Mesenchymal stem cell (in vitro differentiated cells and primary cell): ENCODE measurements around the gene VDAC2.
"Not testable (repeated sequence)": the region's sequence is repeated elsewhere in the genome, so short reads cannot be mapped to it uniquely, and the experiment has no call there.

ENCODE experiments used
- DNase-seq: peaks from one replicate; pipeline ENCODE4 v3.0.0-alpha.2; 2013
- H2AFZ ChIP-seq: one replicate; pipeline ENCODE4 v1.6.1; 2013; ENCODE audit warnings: low read depth, mild to moderate bottlenecking, control low read depth, inconsistent platforms, low read length, moderate library complexity
- H2AK5ac ChIP-seq: 2 replicates; pipeline ENCODE4 v1.6.1; 2013; ENCODE audit warnings: low read length, moderate library complexity, mild to moderate bottlenecking, inconsistent platforms; ENCODE audit not compliant: severe bottlenecking
- H2BK120ac ChIP-seq: one replicate; pipeline ENCODE4 v1.6.1; 2013; ENCODE audit warnings: low read depth, mild to moderate bottlenecking, inconsistent platforms, low read length, moderate library complexity
- H2BK12ac ChIP-seq, 2 experiments: one replicate each; pipeline ENCODE4 v1.6.1; 2013; ENCODE audit warnings: inconsistent platforms in 2 of 2, low read length in 2 of 2, mild to moderate bottlenecking in 2 of 2, moderate library complexity in 2 of 2, control low read depth in 1 of 2
- H2BK15ac ChIP-seq: one replicate; pipeline ENCODE4 v1.6.1; 2013; ENCODE audit warnings: mild to moderate bottlenecking, low read depth, inconsistent platforms; ENCODE audit not compliant: poor library complexity, severe bottlenecking
- H2BK5ac ChIP-seq: 2 replicates; pipeline ENCODE4 v1.6.1; 2013; ENCODE audit warnings: low read depth, mild to moderate bottlenecking, low read length, control low read depth, inconsistent platforms; ENCODE audit not compliant: poor library complexity, severe bottlenecking
- H3K14ac ChIP-seq, 2 experiments: one replicate each; pipeline ENCODE4 v1.6.1; 2013; ENCODE audit warnings: inconsistent platforms in 2 of 2, low read length in 2 of 2, control low read depth in 1 of 2, mild to moderate bottlenecking in 1 of 2, moderate library complexity in 1 of 2
- H3K18ac ChIP-seq, 2 experiments: one replicate each; pipeline ENCODE4 v1.6.1; 2013; ENCODE audit warnings: inconsistent platforms in 2 of 2, low read length in 2 of 2, control low read depth in 1 of 2, low read depth in 1 of 2, mild to moderate bottlenecking in 1 of 2
- H3K23ac ChIP-seq, 2 experiments: one replicate each; pipeline ENCODE4 v1.6.1; 2013; ENCODE audit warnings: inconsistent platforms in 2 of 2, low read length in 2 of 2, mild to moderate bottlenecking in 2 of 2, moderate library complexity in 2 of 2, control low read depth in 1 of 2
- H3K27ac ChIP-seq: 2 replicates; pipeline ENCODE4 v1.5.1; 2013; ENCODE audit warnings: mild to moderate bottlenecking, moderate library complexity, low read length, control low read depth, inconsistent platforms; ENCODE audit not compliant: poor library complexity, severe bottlenecking
- H3K27me3 ChIP-seq, 2 experiments: 2 replicates each; pipeline versions ENCODE4 v1.6.1 to v1.7.0; 2013; ENCODE audit warnings: low read length in 2 of 2, mild to moderate bottlenecking in 2 of 2, moderate library complexity in 2 of 2, control low read depth in 1 of 2, inconsistent platforms in 1 of 2; ENCODE audit not compliant: control insufficient read depth in 1 of 2, insufficient read depth in 1 of 2
- H3K36me3 ChIP-seq, 2 experiments: 2 replicates each; pipeline versions ENCODE4 v1.6.1 to v1.7.0; 2013; ENCODE audit warnings: low read length in 2 of 2, control low read depth in 1 of 2, inconsistent platforms in 1 of 2, low read depth in 1 of 2, mild to moderate bottlenecking in 1 of 2; ENCODE audit not compliant: insufficient read depth in 2 of 2, control insufficient read depth in 1 of 2
- H3K4ac ChIP-seq, 2 experiments: one replicate each; pipeline ENCODE4 v1.6.1; 2013; ENCODE audit warnings: inconsistent platforms in 2 of 2, low read length in 2 of 2, mild to moderate bottlenecking in 2 of 2, moderate library complexity in 2 of 2, control low read depth in 1 of 2, low read depth in 1 of 2
- H3K4me1 ChIP-seq: 2 replicates; pipeline ENCODE4 v1.6.1; 2013; ENCODE audit warnings: low read depth, low read length, control low read depth; ENCODE audit not compliant: control insufficient read depth, insufficient read depth
- H3K4me2 ChIP-seq: 2 replicates; pipeline ENCODE4 v1.6.1; 2013; ENCODE audit warnings: low read length, mild to moderate bottlenecking, inconsistent platforms; ENCODE audit not compliant: poor library complexity, severe bottlenecking
- H3K4me3 ChIP-seq, 2 experiments: 2 replicates each; pipeline versions ENCODE4 v1.5.1 to v1.7.0; 2013; ENCODE audit warnings: low read length in 2 of 2, mild to moderate bottlenecking in 2 of 2, control low read depth in 1 of 2, low read depth in 1 of 2; ENCODE audit not compliant: insufficient read depth in 1 of 2
- H3K79me1 ChIP-seq: replicated peaks from 2 replicates; pipeline ENCODE4 v1.6.1; 2013; ENCODE audit warnings: mild to moderate bottlenecking, control low read depth, low read length, inconsistent platforms; ENCODE audit not compliant: poor library complexity, severe bottlenecking
- H3K9ac ChIP-seq: 2 replicates; pipeline ENCODE4 v1.7.0; 2013; ENCODE audit warnings: mild to moderate bottlenecking, low read length, moderate library complexity
- H3K9me3 ChIP-seq: 2 replicates; pipeline ENCODE4 v1.7.0; 2013; ENCODE audit warnings: mild to moderate bottlenecking, low read length; ENCODE audit not compliant: control insufficient read depth
- H4K8ac ChIP-seq: one replicate; pipeline ENCODE4 v1.6.1; 2013; ENCODE audit warnings: inconsistent platforms, mild to moderate bottlenecking, low read length, moderate library complexity
- H4K91ac ChIP-seq: one replicate; pipeline ENCODE4 v1.6.1; 2013; ENCODE audit warnings: mild to moderate bottlenecking, low read length, inconsistent platforms
- WGBS: methylation state at CpG from one replicate; pipeline ENCODE4 v1.1.7; 2013; ENCODE audit warnings: mixed read lengths; 5-methylcytosine and 5-hydroxymethylcytosine counted together

VDAC2 gene

GRCh38 chr10:75194625-75195024, 16.0 kb upstream of the VDAC2 start:
- WGBS: 75% methylated on average over 3 of the region's 4 CpGs
- H3K4me3 ChIP-seq: not testable (repeated sequence)

DNA sequence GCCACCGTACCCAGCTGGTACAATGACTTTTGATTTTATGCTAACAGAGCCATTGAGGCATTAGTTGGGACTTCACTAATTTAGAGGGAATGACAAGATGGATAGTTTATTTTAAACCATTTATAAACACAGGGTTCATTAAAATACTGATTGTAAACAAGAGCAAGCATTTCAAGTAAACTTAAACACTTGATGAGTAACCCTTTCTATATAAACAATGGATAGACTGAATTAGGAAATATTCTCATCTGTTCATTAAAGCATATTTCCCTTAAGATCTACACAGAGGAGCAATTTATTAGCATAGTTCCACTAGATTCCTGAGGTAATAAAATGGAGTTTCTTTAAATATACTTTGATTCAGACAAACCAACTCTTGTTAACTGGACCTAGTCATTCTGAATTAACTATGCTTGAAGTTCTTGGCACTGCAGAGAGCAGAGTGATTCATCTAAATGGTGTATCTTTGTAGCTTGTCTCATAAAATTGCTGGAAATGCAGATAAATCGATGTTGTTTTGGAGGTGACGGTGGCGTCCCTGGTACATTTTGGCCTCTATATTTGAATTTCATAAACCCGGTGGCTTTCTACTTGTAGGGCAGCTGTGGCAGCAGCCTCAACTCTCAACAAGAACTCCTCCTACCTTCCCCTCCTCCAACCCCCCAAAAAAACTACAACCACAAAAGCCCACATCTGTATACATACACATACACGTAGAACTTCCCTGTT, 15.4 kb upstream of the VDAC2 start:
- H4K8ac ChIP-seq: no peak overlapping the region
- peaks cover 3% of the 10 kb centered on the region for H3K4me1 ChIP-seq
- no peaks in the 10 kb centered on the region for H3K27me3 ChIP-seq
- 34% methylated on average over 5 of the region's 6 CpGs for WGBS
- no peaks in the 10 kb centered on the region for H3K36me3 ChIP-seq
- peak overlapping the region in 1 of 2 experiments; percentile 1 for H2BK12ac ChIP-seq
- no peak overlapping the region for H3K14ac ChIP-seq
- H3K9me3 ChIP-seq: no peaks in the 10 kb centered on the region
- H3K4ac ChIP-seq: no peak overlapping the region
- H2BK5ac ChIP-seq: no peak overlapping the region
- no peak overlapping the region for H3K4me3 ChIP-seq
- no peak overlapping the region for H2AFZ ChIP-seq
- peak overlapping the region in 1 of 2 experiments; percentile 21 for H3K18ac ChIP-seq
- H4K91ac ChIP-seq: no peak overlapping the region
- peaks cover 4% of the 10 kb centered on the region for H3K79me1 ChIP-seq
- no peak overlapping the region for H3K27ac ChIP-seq
- no peak overlapping the region for H3K4me2 ChIP-seq
- no peak overlapping the region for H2BK15ac ChIP-seq
- no peak overlapping the region for H3K23ac ChIP-seq
- H2BK120ac ChIP-seq: peak overlapping the region; percentile 29
- peak; percentile 90 for DNase-seq
- H3K9ac ChIP-seq: peak overlapping the region; percentile 49
- H2AK5ac ChIP-seq: no peak overlapping the region

More at GRCh38 chr10:75194625-75195024, 16.0 kb upstream of the VDAC2 start:
- peak overlapping the region in 1 of 2 experiments; percentile 67 for H3K18ac ChIP-seq
- H2BK5ac ChIP-seq, DNase-seq, H3K27ac ChIP-seq, H3K4me2 ChIP-seq, H3K27me3 ChIP-seq, H2AFZ ChIP-seq, H3K9me3 ChIP-seq, H4K91ac ChIP-seq, H3K79me1 ChIP-seq, H4K8ac ChIP-seq, H2BK120ac ChIP-seq, H3K4me1 ChIP-seq, H2BK15ac ChIP-seq, H2AK5ac ChIP-seq, H3K36me3 ChIP-seq, H2BK12ac ChIP-seq, H3K23ac ChIP-seq, H3K14ac ChIP-seq: not testable (repeated sequence)
- peak overlapping the region; percentile 49 for H3K9ac ChIP-seq
- peak overlapping the region in 1 of 2 experiments; percentile 55 for H3K4ac ChIP-seq

DNA sequence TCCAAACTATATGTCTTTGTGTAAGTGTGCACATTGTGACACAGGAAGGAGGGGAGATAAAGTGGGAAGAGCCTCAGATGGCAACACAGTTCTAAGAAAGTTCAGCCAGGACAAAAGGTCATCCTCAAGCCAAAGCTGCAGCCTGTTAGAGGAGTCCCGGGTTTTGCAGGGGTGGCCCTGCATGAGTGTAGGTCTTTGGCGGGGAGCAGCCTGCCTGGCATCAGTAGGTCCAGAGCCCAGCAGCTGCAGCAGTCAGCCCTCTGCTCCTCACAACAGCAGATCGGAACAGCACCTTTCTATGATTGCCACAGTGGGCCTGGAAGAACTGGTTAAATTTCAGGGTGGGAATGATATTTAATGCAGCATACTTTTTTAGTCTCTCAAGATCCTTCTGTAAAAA, 13.5 kb upstream of the VDAC2 start:
- no peak for DNase-seq

DNA sequence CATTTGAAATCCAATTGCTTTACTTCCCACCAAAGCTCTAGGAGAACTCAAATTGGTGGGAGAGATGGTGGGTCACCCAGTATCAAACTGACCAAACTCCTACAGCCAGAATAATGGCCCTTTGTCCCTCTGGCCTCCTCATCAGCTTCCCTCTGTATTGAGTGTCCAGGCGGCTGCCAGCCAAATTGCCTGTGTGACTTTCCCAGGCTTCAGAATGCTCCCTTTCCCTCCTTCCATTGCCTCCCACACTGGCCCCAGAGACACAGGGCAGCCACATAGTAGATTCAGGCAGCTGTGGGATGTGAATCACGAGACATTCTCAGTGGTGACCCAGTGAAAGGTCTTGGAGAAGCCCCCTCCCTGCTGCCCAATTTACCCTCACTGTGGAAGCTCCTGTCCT, 12.7 kb upstream of the VDAC2 start:
- H3K36me3 ChIP-seq: no peaks in the 10 kb centered on the region
- H4K8ac ChIP-seq: no peak overlapping the region
- no peak overlapping the region for H3K23ac ChIP-seq
- H3K9me3 ChIP-seq: no peaks in the 10 kb centered on the region
- H3K4me3 ChIP-seq: no peak overlapping the region
- H3K4me2 ChIP-seq: no peak overlapping the region
- H3K4ac ChIP-seq: no peak overlapping the region
- H3K27ac ChIP-seq: no peak overlapping the region
- H3K14ac ChIP-seq: no peak overlapping the region
- peaks cover 2% of the 10 kb centered on the region for H3K4me1 ChIP-seq
- H2AK5ac ChIP-seq: no peak overlapping the region
- H2BK12ac ChIP-seq: no peak overlapping the region
- H2BK5ac ChIP-seq: no peak overlapping the region
- DNase-seq: no peak
- no peak overlapping the region for H2AFZ ChIP-seq
- peaks cover 3% of the 10 kb centered on the region for H3K79me1 ChIP-seq
- H2BK120ac ChIP-seq: no peak overlapping the region
- no peak overlapping the region for H3K9ac ChIP-seq
- 92% methylated on average over 2 of the region's 2 CpGs for WGBS
- H3K18ac ChIP-seq: peak overlapping the region in 1 of 2 experiments; percentile 4
- H4K91ac ChIP-seq: peak overlapping the region; percentile 49
- no peaks in the 10 kb centered on the region for H3K27me3 ChIP-seq
- H2BK15ac ChIP-seq: peak overlapping the region; percentile 71

More for the DNA sequence above, 13.5 kb upstream of the VDAC2 start:
- Histone ChIP-seq H3K18ac (peak overlapping the region in 1 of 2 experiments; percentile 46), H3K4me1 (peaks cover 2% of the 10 kb centered on the region), H3K9me3 (no peaks in the 10 kb centered on the region), H3K9ac (no peak overlapping the region), H2AK5ac (no peak overlapping the region), H3K27ac (no peak overlapping the region), H3K4ac (peak overlapping the region in 1 of 2 experiments; percentile 55), H3K4me2 (no peak overlapping the region), H3K4me3 (no peak overlapping the region), H2BK5ac (no peak overlapping the region), H3K14ac (peak overlapping the region in 1 of 2 experiments; percentile 63), H4K91ac (no peak overlapping the region), H2AFZ (peak overlapping the region; percentile 32), H3K36me3 (no peaks in the 10 kb centered on the region), H4K8ac (no peak overlapping the region), H3K23ac (no peak overlapping the region), H2BK120ac (no peak overlapping the region), H3K79me1 (peaks cover 3% of the 10 kb centered on the region), H3K27me3 (no peaks in the 10 kb centered on the region), H2BK15ac (no peak overlapping the region), H2BK12ac (peak overlapping the region in 1 of 2 experiments; percentile 63)
- 83% methylated on average over 2 of the region's 3 CpGs for WGBS
